GM12874 (cell line): ENCODE measurements around the gene RMDN2.

Source experiments
- CTCF ChIP-seq: IDR thresholded peaks from 2 replicates; pipeline ENCODE4 v1.5.1; 2011; ENCODE audit warnings: low read depth, mild to moderate bottlenecking, control low read depth, low read length, moderate library complexity; ENCODE audit not compliant: insufficient read depth

RMDN2 gene

GRCh38 chr2:38057651-38058410, 132.7 kb downstream of the RMDN2 start:
- no peak for TF ChIP-seq CTCF

GRCh38 chr2:38060236-38061018, 135.3 kb downstream of the RMDN2 start:
- no peak for TF ChIP-seq CTCF

GRCh38 chr2:38064801-38065501, 139.9 kb downstream of the RMDN2 start:
- no peak for TF ChIP-seq CTCF

GRCh38 chr2:38065502-38066135, 140.5 kb downstream of the RMDN2 start:
- TF ChIP-seq CTCF = no peak

GRCh38 chr2:38066421-38067115, 141.5 kb downstream of the RMDN2 start:
- TF ChIP-seq CTCF = no peak
